Right forelimb (tissue), 1 donor: ENCODE results near the gene NME2.

Experiments used
- DNase-seq: peaks from one replicate; pipeline ENCODE4 v3.0.0-alpha.2; 2018

NME2 gene

DNA sequence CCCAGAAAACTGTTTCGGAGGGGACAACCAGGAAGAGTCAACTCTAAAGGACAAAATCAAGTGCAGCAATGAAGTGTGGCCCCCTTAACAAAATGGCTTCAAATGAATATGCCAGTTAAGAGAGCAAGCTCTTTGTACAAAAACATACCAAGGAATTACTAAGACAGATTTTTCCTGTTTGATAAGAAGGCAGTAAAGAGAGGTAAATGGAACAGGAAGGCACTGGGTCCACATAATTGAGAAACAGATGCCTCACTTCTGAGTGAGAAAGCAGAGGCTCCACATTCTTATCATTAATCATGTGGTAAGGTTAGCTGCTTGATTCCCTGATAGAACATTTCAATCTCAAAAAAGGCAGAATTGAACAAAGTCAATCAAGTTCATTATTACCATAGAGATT lies 48.7 kb downstream of the NME2 start:
- DNase-seq = no peak

DNA sequence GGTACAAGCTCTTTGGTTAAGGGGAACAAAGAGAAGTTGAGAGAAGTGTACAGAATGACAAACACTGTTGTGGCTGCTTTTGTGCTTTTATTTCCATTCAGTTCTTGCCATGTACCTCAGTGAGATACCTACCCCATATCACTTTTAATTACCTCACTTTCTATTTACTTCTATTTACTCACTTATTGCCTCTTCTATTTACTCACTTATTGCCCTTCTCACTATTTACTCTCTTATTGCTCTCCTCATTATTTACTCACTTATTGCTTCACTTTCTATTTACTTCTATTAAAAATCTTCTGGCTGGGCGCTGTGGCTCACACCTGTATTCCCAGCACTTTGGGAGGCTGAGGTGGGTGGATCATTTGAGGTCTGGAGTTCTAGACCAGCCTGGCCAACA lies 51.7 kb downstream of the NME2 start:
- DNase-seq = no peak

DNA sequence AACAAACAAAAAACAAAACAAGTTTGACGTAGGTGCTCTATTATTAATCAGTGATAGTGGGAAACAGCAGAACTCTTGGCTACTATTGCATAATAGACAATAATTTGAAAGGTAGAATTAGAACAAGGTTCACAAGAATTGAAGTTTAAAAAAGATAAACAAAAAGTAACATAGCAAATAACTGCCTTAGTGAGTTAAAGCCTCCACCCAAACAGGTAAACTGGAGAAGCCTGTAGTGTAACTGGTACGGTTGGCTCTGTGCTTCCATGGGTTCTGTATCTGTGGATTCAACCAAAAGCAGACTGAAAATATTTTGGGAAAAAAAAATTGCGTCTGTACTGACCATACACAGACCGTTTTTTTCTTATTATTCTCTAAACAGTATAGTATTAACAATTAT lies 55.1 kb downstream of the NME2 start:
- DNase-seq = no peak
